Hepatocyte (in vitro differentiated cells): ENCODE measurements around the gene FNDC1. TPM values are rescaled to one million over a fixed set of nuclear protein-coding genes. Genes with fewer than 3 reads are reported as not detected.

ENCODE experiments used
- DNase-seq: peaks from one replicate; pipeline ENCODE4 v3.0.0-alpha.2; 2016; ENCODE audit warnings: low spot score
- H2AFZ ChIP-seq: fragments of 200-600 bp; sonication (generic); 2 replicates; pipeline ENCODE4 v1.6.0; 2016; ENCODE audit warnings: antibody characterized with exemption, mild to moderate bottlenecking
- H3K27ac ChIP-seq: fragments of 200-600 bp; sonication (generic); 2 replicates; pipeline ENCODE4 v1.5.1; 2016; ENCODE audit warnings: mild to moderate bottlenecking
- H3K27me3 ChIP-seq: fragments of 200-600 bp; sonication (generic); 2 replicates; pipeline ENCODE4 v1.6.1; 2016
- H3K36me3 ChIP-seq: fragments of 200-600 bp; sonication (generic); replicated peaks from 2 replicates; pipeline ENCODE4 v1.5.1; 2016; ENCODE audit warnings: low read depth; ENCODE audit not compliant: insufficient read depth
- H3K4me1 ChIP-seq: fragments of 200-600 bp; sonication (generic); 2 replicates; pipeline ENCODE4 v1.5.1; 2016; ENCODE audit warnings: mild to moderate bottlenecking, moderate library complexity; ENCODE audit not compliant: insufficient read depth
- H3K4me2 ChIP-seq: fragments of 200-600 bp; sonication (generic); 2 replicates; pipeline ENCODE4 v1.6.0; 2016
- H3K4me3 ChIP-seq: fragments of 200-600 bp; sonication (generic); 2 replicates; pipeline ENCODE4 v1.5.1; 2016; ENCODE audit warnings: mild to moderate bottlenecking
- H3K79me2 ChIP-seq: fragments of 200-600 bp; sonication (generic); 2 replicates; pipeline ENCODE4 v1.6.0; 2017; ENCODE audit warnings: mild to moderate bottlenecking
- H3K9me2 ChIP-seq: fragments of 200-600 bp; sonication (generic); replicated peaks from 2 replicates; pipeline ENCODE4 v1.6.0; 2017; ENCODE audit warnings: mild to moderate bottlenecking; ENCODE audit not compliant: insufficient read depth
- H3K9me3 ChIP-seq: fragments of 200-600 bp; sonication (generic); 2 replicates; pipeline ENCODE4 v1.5.1; 2016; ENCODE audit warnings: low read depth, mild to moderate bottlenecking
- H4K20me1 ChIP-seq: fragments of 200-600 bp; sonication (generic); 2 replicates; pipeline ENCODE4 v1.6.0; 2016; ENCODE audit warnings: mild to moderate bottlenecking; ENCODE audit not compliant: insufficient read depth, poor library complexity, severe bottlenecking
- CTCF ChIP-seq: fragments of 200-600 bp; sonication (generic); IDR thresholded peaks from 2 replicates; pipeline ENCODE4 v1.5.1; 2016; ENCODE audit warnings: antibody characterized with exemption, mild to moderate bottlenecking; ENCODE audit not compliant: poor library complexity
- EZH2 ChIP-seq: fragments of 200-600 bp; sonication (generic); IDR thresholded peaks from 2 replicates; pipeline ENCODE4 v1.6.1; 2016; ENCODE audit warnings: antibody characterized with exemption, mild to moderate bottlenecking, borderline replicate concordance
- EZH2phosphoT487 ChIP-seq: fragments of 200-600 bp; sonication (generic); IDR thresholded peaks from one replicate; pipeline ENCODE4 v1.6.1; 2018; ENCODE audit warnings: antibody characterized with exemption, mild to moderate bottlenecking, low read depth, moderate library complexity; ENCODE audit not compliant: unreplicated experiment, severe bottlenecking
- WGBS: methylation state at CpG from one replicate; pipeline ENCODE4 v1.1.6; 2016; ENCODE audit warnings: low lambda C conversion rate; ENCODE audit errors: missing lambda C conversion rate; 5-methylcytosine and 5-hydroxymethylcytosine counted together
- polyA plus RNA-seq: library from polyadenylated mRNA; unstranded; fragments of >200 nt; fragmentation: Nextera tagmentation; extraction: Ambion mirVana; gene quantifications from 2 replicates; pipeline ENCODE4 v1.2.1, GENCODE V29; 2016
- total RNA-seq: library from RNA; depleted of rRNA; stranded (reverse); fragments of >200 nt; gene quantifications from 2 replicates; pipeline ENCODE4 v1.2.3, GENCODE V29; 2014

The FNDC1 gene
- total and polyA plus RNA-seq, 2 experiments from 2014 or later: 1.3 to 1.7 TPM

- Histone ChIP-seq H3K9me3 (no peaks in the 10 kb centered on the region), H3K4me2 (no peak overlapping the region), H3K27ac (no peak overlapping the region), H3K79me2 (no peaks in the 10 kb centered on the region), H3K4me3 (no peak overlapping the region), H3K27me3 (peaks cover 82% of the 10 kb centered on the region), H3K4me1 (peaks cover 2% of the 10 kb centered on the region), H4K20me1 (no peaks in the 10 kb centered on the region), H3K9me2 (no peaks in the 10 kb centered on the region), H3K36me3 (no peaks in the 10 kb centered on the region), H2AFZ (no peak overlapping the region)
- no peak for DNase-seq
- TF ChIP-seq EZH2phosphoT487 (no peak), CTCF (no peak), EZH2 (no peak)
- 92% methylated on average over 22 of the region's 23 CpGs for WGBS
Observed at GRCh38 chr6:159232751-159233150, 63.6 kb downstream of the FNDC1 start.

GRCh38 chr6:159233365-159234101 lies 64.3 kb downstream of the FNDC1 start:
- H2AFZ ChIP-seq: no peak overlapping the region
- TF ChIP-seq EZH2phosphoT487 (no peak), EZH2 (peak; percentile 57), CTCF (peak; percentile 23)

GRCh38 chr6:159234102-159234553 lies 64.9 kb downstream of the FNDC1 start:
- H3K27ac ChIP-seq: no peak overlapping the region
- H3K27me3 ChIP-seq: peaks cover 76% of the 10 kb centered on the region
- H3K4me2 ChIP-seq: peak overlapping the region; percentile 70
- peaks cover 2% of the 10 kb centered on the region for H3K4me1 ChIP-seq
- 29% methylated on average over 20 of the region's 26 CpGs for WGBS
- no peak overlapping the region for H2AFZ ChIP-seq
- H3K4me3 ChIP-seq: no peak overlapping the region
- DNase-seq: no peak
- TF ChIP-seq EZH2phosphoT487 (no peak), CTCF (no peak), EZH2 (no peak)
- H3K9me2 ChIP-seq: no peaks in the 10 kb centered on the region
- H3K36me3 ChIP-seq: no peaks in the 10 kb centered on the region
- no peaks in the 10 kb centered on the region for H4K20me1 ChIP-seq
- H3K9me3 ChIP-seq: no peaks in the 10 kb centered on the region
- H3K79me2 ChIP-seq: no peaks in the 10 kb centered on the region

More at GRCh38 chr6:159233365-159234101, 64.3 kb downstream of the FNDC1 start:
- H3K4me1 ChIP-seq: peaks cover 2% of the 10 kb centered on the region
- no peak overlapping the region for H3K4me3 ChIP-seq
- H3K79me2 ChIP-seq: no peaks in the 10 kb centered on the region
- DNase-seq: peak; percentile 19
- H3K9me3 ChIP-seq: no peaks in the 10 kb centered on the region
- H3K4me2 ChIP-seq: peak overlapping the region; percentile 70
- H3K9me2 ChIP-seq: no peaks in the 10 kb centered on the region
- H3K27ac ChIP-seq: no peak overlapping the region
- 29% methylated on average over 41 of the region's 66 CpGs for WGBS
- H3K36me3 ChIP-seq: no peaks in the 10 kb centered on the region
- no peaks in the 10 kb centered on the region for H4K20me1 ChIP-seq
- H3K27me3 ChIP-seq: peaks cover 82% of the 10 kb centered on the region
